ENCODE results near the gene KCNMA1. TPM values are rescaled to one million over a fixed set of nuclear protein-coding genes. Genes with fewer than 3 reads are reported as not detected.

Gene KCNMA1
- total RNA-seq, 1 experiment from 2014 or later = 143 TPM

DNA sequence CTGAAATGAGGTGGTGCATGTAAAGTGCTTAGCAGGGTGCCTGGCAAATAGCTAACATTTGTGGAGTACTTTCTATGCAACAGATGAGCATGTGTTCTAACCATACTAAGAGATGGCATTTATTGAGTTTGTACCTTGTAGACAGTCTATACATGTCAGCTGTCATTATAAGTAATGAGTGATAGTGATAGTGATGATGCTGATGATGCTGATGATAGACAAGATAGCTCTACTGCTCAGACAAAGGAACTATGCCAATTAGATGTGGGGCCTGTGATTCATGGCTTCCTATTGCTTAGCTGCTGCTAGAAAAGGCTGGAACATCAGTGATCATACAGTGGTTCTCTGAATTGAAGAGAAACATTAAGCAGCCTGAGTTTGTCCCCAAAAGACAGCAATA, 585.8 kb downstream of the KCNMA1 start:
- Histone ChIP-seq H3K9me3 (ENCODE audit: low read length) (peaks cover 5% of the 10 kb centered on the region; the same call in 1 of the 2 replicates), H3K4me1 (ENCODE audit: insufficient read depth, low read length) (no peaks in the 10 kb centered on the region), H3K4me3 (ENCODE audit: low read length) (no peak overlapping the region), H4K20me1 (ENCODE audit: low read length) (no peaks in the 10 kb centered on the region), H3K36me3 (ENCODE audit: low read depth, low read length) (no peaks in the 10 kb centered on the region), H3F3A (ENCODE audit: low read length, unreplicated experiment) (no peaks in the 10 kb centered on the region), H3K4me2 (ENCODE audit: low read length) (no peak overlapping the region), H3K9ac (ENCODE audit: low read length) (no peak overlapping the region), H3K27ac (ENCODE audit: low read length) (no peak overlapping the region), H3K79me2 (ENCODE audit: low read length) (no peaks in the 10 kb centered on the region), H3K9me2 (replicated peaks; ENCODE audit: low read length) (no peaks in the 10 kb centered on the region), H3K27me3 (ENCODE audit: low read length) (no peaks in the 10 kb centered on the region), H2AFZ (ENCODE audit: low read length) (no peak overlapping the region)
- intact Hi-C loops (cut with micrococcal nuclease) = no loop called here
- ATAC-seq (no peak), DNase-seq (no peak)
- POLR2A ChIA-PET (ENCODE audit: unreplicated experiment) = no interaction called here
- TF ChIP-seq, protein P1, sequence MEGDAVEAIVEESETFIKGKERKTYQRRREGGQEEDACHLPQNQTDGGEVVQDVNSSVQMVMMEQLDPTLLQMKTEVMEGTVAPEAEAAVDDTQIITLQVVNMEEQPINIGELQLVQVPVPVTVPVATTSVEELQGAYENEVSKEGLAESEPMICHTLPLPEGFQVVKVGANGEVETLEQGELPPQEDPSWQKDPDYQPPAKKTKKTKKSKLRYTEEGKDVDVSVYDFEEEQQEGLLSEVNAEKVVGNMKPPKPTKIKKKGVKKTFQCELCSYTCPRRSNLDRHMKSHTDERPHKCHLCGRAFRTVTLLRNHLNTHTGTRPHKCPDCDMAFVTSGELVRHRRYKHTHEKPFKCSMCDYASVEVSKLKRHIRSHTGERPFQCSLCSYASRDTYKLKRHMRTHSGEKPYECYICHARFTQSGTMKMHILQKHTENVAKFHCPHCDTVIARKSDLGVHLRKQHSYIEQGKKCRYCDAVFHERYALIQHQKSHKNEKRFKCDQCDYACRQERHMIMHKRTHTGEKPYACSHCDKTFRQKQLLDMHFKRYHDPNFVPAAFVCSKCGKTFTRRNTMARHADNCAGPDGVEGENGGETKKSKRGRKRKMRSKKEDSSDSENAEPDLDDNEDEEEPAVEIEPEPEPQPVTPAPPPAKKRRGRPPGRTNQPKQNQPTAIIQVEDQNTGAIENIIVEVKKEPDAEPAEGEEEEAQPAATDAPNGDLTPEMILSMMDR (conservative IDR thresholded peaks at IDR 0.05; ENCODE audit: low read depth, low read length) = no peak
- TF ChIP-seq EZH2 (IDR thresholded peaks at IDR 0.05; ENCODE audit: low read length, unreplicated experiment) = no peak
- no peak for TF ChIP-seq EZH2phosphoT487 (IDR thresholded peaks at IDR 0.05; ENCODE audit: borderline replicate concordance, low read length)
- CTCF ChIA-PET = no interaction called here
- BruUV-seq (replicated peaks) = no TSS peak

GRCh38 chr10:77049896-77050295, 587.7 kb downstream of the KCNMA1 start:
- Histone ChIP-seq H2AFZ (ENCODE audit: low read length) (no peak overlapping the region), H3K4me2 (ENCODE audit: low read length) (no peak overlapping the region), H4K20me1 (ENCODE audit: low read length) (no peaks in the 10 kb centered on the region), H3K27me3 (ENCODE audit: low read length) (no peaks in the 10 kb centered on the region), H3K9me3 (ENCODE audit: low read length) (no peaks in the 10 kb centered on the region), H3K4me1 (ENCODE audit: insufficient read depth, low read length) (no peaks in the 10 kb centered on the region), H3F3A (ENCODE audit: low read length, unreplicated experiment) (no peaks in the 10 kb centered on the region), H3K36me3 (ENCODE audit: low read depth, low read length) (no peaks in the 10 kb centered on the region), H3K27ac (ENCODE audit: low read length) (no peak overlapping the region), H3K9ac (ENCODE audit: low read length) (no peak overlapping the region), H3K4me3 (ENCODE audit: low read length) (no peak overlapping the region), H3K79me2 (ENCODE audit: low read length) (no peaks in the 10 kb centered on the region), H3K9me2 (replicated peaks; ENCODE audit: low read length) (no peaks in the 10 kb centered on the region)
- DNase-seq = peak; percentile 50
- CTCF ChIA-PET = interaction anchor here (0.6 kb wide), 2 partner anchors 95 to 211 kb away, joined by 3 to 4 read pairs; no protein-coding TSS in a partner anchor
- ATAC-seq = no peak; the same call in 1 of the 2 replicates
- no TSS peak for BruUV-seq (replicated peaks)
- TF ChIP-seq EZH2 (IDR thresholded peaks at IDR 0.05; ENCODE audit: low read length, unreplicated experiment) = no peak
- TF ChIP-seq, protein P1 (conservative IDR thresholded peaks at IDR 0.05; ENCODE audit: low read depth, low read length) = no peak
- no peak for TF ChIP-seq EZH2phosphoT487 (IDR thresholded peaks at IDR 0.05; ENCODE audit: borderline replicate concordance, low read length)
- POLR2A ChIA-PET (ENCODE audit: unreplicated experiment) = no interaction called here
- intact Hi-C loops (cut with micrococcal nuclease) = loop anchor here (10.0 kb wide), 3 partner anchors 255 to 855 kb away; no protein-coding TSS in a partner anchor

DNA sequence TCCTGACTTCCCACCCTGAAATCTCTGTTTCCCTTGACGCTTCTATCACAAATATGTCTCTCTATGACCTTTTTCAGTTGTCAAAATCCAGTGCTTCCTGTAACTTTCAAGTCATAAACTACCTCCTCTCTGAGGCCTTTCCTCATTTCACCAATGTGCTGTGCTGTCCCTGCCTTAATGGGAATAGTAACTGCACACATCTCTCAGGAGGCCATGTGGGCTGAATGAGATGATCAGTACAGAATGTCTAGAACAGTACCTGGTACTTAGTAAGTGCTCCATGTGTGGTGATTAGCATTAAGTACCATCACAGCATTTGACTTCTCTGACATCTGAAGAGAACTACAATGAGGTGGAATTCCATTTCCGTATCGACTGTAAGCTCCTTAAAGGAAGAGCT, 588.5 kb downstream of the KCNMA1 start:
- TF ChIP-seq, protein P1 (conservative IDR thresholded peaks at IDR 0.05; ENCODE audit: low read depth, low read length) = no peak
- TF ChIP-seq EZH2 (IDR thresholded peaks at IDR 0.05; ENCODE audit: low read length, unreplicated experiment) (no peak), EZH2phosphoT487 (IDR thresholded peaks at IDR 0.05; ENCODE audit: borderline replicate concordance, low read length) (no peak)
- Histone ChIP-seq H4K20me1 (ENCODE audit: low read length) (no peaks in the 10 kb centered on the region), H3K36me3 (ENCODE audit: low read depth, low read length) (no peaks in the 10 kb centered on the region), H3K79me2 (ENCODE audit: low read length) (no peaks in the 10 kb centered on the region), H3K4me2 (ENCODE audit: low read length) (no peak overlapping the region), H3F3A (ENCODE audit: low read length, unreplicated experiment) (no peaks in the 10 kb centered on the region), H3K27me3 (ENCODE audit: low read length) (no peaks in the 10 kb centered on the region), H3K9me2 (replicated peaks; ENCODE audit: low read length) (no peaks in the 10 kb centered on the region), H3K27ac (ENCODE audit: low read length) (no peak overlapping the region), H3K4me3 (ENCODE audit: low read length) (no peak overlapping the region), H3K9me3 (ENCODE audit: low read length) (no peaks in the 10 kb centered on the region), H3K4me1 (ENCODE audit: insufficient read depth, low read length) (no peaks in the 10 kb centered on the region), H2AFZ (ENCODE audit: low read length) (no peak overlapping the region), H3K9ac (ENCODE audit: low read length) (no peak overlapping the region)
- no TSS peak for BruUV-seq (replicated peaks)
- ChIA-PET CTCF (interaction anchor here (0.6 kb wide), 2 partner anchors 94 to 210 kb away, joined by 3 to 4 read pairs; no protein-coding TSS in a partner anchor), POLR2A (ENCODE audit: unreplicated experiment) (no interaction called here)
- ATAC-seq (no peak), DNase-seq (no peak)
- intact Hi-C loops (cut with micrococcal nuclease) = loop anchor here (10.0 kb wide), 3 partner anchors 256 to 854 kb away; no protein-coding TSS in a partner anchor

Measured in PC-3 (cell line).